ENCODE results near the gene GPC6.

- TF ChIP-seq REST (IDR thresholded peaks at IDR 0.05; ENCODE audit: low read depth) (no peak), CTCF (IDR thresholded peaks at IDR 0.05 in 2 of 3, conservative IDR thresholded peaks at IDR 0.05 in 1 of 3; ENCODE audit: borderline replicate concordance in 1 of 3, insufficient read depth in 1 of 3, low read depth in 2 of 3, low read length in 2 of 3) (no peak), YY1 (IDR thresholded peaks at IDR 0.05; ENCODE audit: extremely low read depth, insufficient replicate concordance, low read depth, low read length) (no peak), POLR2A (IDR thresholded peaks at IDR 0.05; ENCODE audit: borderline replicate concordance, extremely low read depth, insufficient read depth, insufficient read length) (no peak)
Observed at GRCh38 chr13:94169454-94170144, 943.0 kb downstream of the GPC6 start.
